ENCODE results near the gene GRIK4. TPM values are rescaled to one million over a fixed set of nuclear protein-coding genes. Genes with fewer than 3 reads are reported as not detected.
"Not testable (repeated sequence)": the region's sequence is repeated elsewhere in the genome, so short reads cannot be mapped to it uniquely, and the experiment has no call there.

The GRIK4 gene
- total and polyA plus RNA-seq, 8 donors: 0.06 to 0.31 TPM; not detected in 6

GRCh38 chr11:120785576-120785975 lies 274.0 kb downstream of the GRIK4 start:
- Histone ChIP-seq H3K36me3 (no peaks in the 10 kb centered on the region), H3K27ac (no peak overlapping the region), H3K27me3 (peaks cover 0 to 54% (median 0%) of the 10 kb centered on the region in 3 donors), H3K4me3 (no peak overlapping the region), H3K9me3 (no peaks in the 10 kb centered on the region), H3K4me1 (no peaks in the 10 kb centered on the region)
- no peak for TF ChIP-seq EP300 (IDR thresholded peaks at IDR 0.05)
- no peak for TF ChIP-seq POLR2A (IDR thresholded peaks at IDR 0.05)
- TF ChIP-seq CTCF (IDR thresholded peaks at IDR 0.05): no peak
- TF ChIP-seq POLR2AphosphoS5 (IDR thresholded peaks at IDR 0.05): no peak
- DNase-seq: no peak
- 79 to 83% (median 82%) methylated on average over 9 of the region's 9 CpGs for WGBS, 5 donors
- intact Hi-C loops (cut with DNase I; ENCODE audit: low total_unique reads): no loop called here

- WGBS, 5 donors: 84 to 97% (median 93%) methylated on average over 4 of the region's 4 CpGs
- H3K36me3 ChIP-seq: no peaks in the 10 kb centered on the region
- intact Hi-C loops (cut with DNase I; ENCODE audit: low total_unique reads): no loop called here
- no peak overlapping the region for H3K27ac ChIP-seq
- no peak overlapping the region for H3K4me3 ChIP-seq
- DNase-seq: no peak
- H3K4me1 ChIP-seq: no peaks in the 10 kb centered on the region
- H3K9me3 ChIP-seq: no peaks in the 10 kb centered on the region
- peaks cover 0 to 60% (median 0%) of the 10 kb centered on the region in 3 donors for H3K27me3 ChIP-seq
- TF ChIP-seq POLR2AphosphoS5 (IDR thresholded peaks at IDR 0.05): no peak
These were observed 274.7 kb downstream of the GRIK4 start for GRCh38 chr11:120786206-120786735.

- 79 to 94% (median 82%) methylated on average over 8 to 9 of the region's 9 CpGs for WGBS, 5 donors
- peaks cover 0 to 66% (median 0%) of the 10 kb centered on the region in 3 donors for H3K27me3 ChIP-seq
- intact Hi-C loops (cut with DNase I; ENCODE audit: low total_unique reads); H3K4me1 ChIP-seq; H3K36me3 ChIP-seq; DNase-seq; H3K4me3 ChIP-seq; H3K9me3 ChIP-seq; H3K27ac ChIP-seq: not testable (repeated sequence)
These were observed 275.7 kb downstream of the GRIK4 start for GRCh38 chr11:120787224-120787623.

- Histone ChIP-seq H3K4me1 (no peaks in the 10 kb centered on the region), H3K4me3 (no peak overlapping the region), H3K9me3 (no peaks in the 10 kb centered on the region), H3K27ac (no peak overlapping the region), H3K36me3 (no peaks in the 10 kb centered on the region), H3K27me3 (peaks cover 0 to 82% (median 0%) of the 10 kb centered on the region in 3 donors)
- intact Hi-C loops (cut with DNase I; ENCODE audit: low total_unique reads): no loop called here
- TF ChIP-seq EP300 (IDR thresholded peaks at IDR 0.05) (no peak), CTCF (IDR thresholded peaks at IDR 0.05) (no peak), POLR2AphosphoS5 (IDR thresholded peaks at IDR 0.05) (no peak), POLR2A (IDR thresholded peaks at IDR 0.05) (no peak)
- DNase-seq: no peak
- 75 to 86% (median 86%) methylated on average over 9 of the region's 9 CpGs for WGBS, 5 donors
These were observed 277.8 kb downstream of the GRIK4 start for GRCh38 chr11:120789391-120789790.

- H3K9me3 ChIP-seq: no peaks in the 10 kb centered on the region
- intact Hi-C loops (cut with DNase I; ENCODE audit: low total_unique reads): no loop called here
- no peak for TF ChIP-seq EP300 (IDR thresholded peaks at IDR 0.05)
- no peak for TF ChIP-seq POLR2AphosphoS5 (IDR thresholded peaks at IDR 0.05)
- no peak for TF ChIP-seq CTCF (IDR thresholded peaks at IDR 0.05)
- no peak for TF ChIP-seq POLR2A (IDR thresholded peaks at IDR 0.05)
- H3K4me1 ChIP-seq: no peaks in the 10 kb centered on the region
- WGBS, 5 donors: 38 to 57% (median 44%) methylated on average over 7 of the region's 7 CpGs
- no peaks in the 10 kb centered on the region for H3K36me3 ChIP-seq
- no peak overlapping the region for H3K4me3 ChIP-seq
- no peak for DNase-seq
- no peak overlapping the region for H3K27ac ChIP-seq
- peaks cover 0 to 62% (median 0%) of the 10 kb centered on the region in 3 donors for H3K27me3 ChIP-seq
These were observed 280.8 kb downstream of the GRIK4 start for GRCh38 chr11:120792306-120792705.
